ENCODE measurements around the gene GAS7.

The GAS7 gene

GRCh38 chr17:9958586-9959281 is 239.7 kb downstream of the GAS7 start:
- Histone ChIP-seq H3K9ac (ENCODE audit: low read length in 2 of 2) (peak overlapping the region in 1 of 2 donors; percentile 42), H3K27me3 (ENCODE audit: control insufficient read depth in 1 of 2, insufficient read depth in 2 of 2, low read length in 2 of 2) (peaks cover 8 to 13% of the 10 kb centered on the region in 2 donors), H3K4me3 (ENCODE audit: low read length in 2 of 2) (peak overlapping the region in 1 of 2 donors; percentile 47)

GRCh38 chr17:9957244-9957643 is 241.2 kb downstream of the GAS7 start:
- Histone ChIP-seq H3K36me3 (ENCODE audit: control insufficient read depth in 2 of 2, insufficient read depth in 2 of 2, low read length in 2 of 2) (no peaks in the 10 kb centered on the region), H3K9ac (ENCODE audit: low read length in 2 of 2) (no peak overlapping the region), H3K9me3 (ENCODE audit: control insufficient read depth in 2 of 2, low read length in 2 of 2) (no peaks in the 10 kb centered on the region), H3K4me3 (ENCODE audit: low read length in 2 of 2) (no peak overlapping the region), H3K27me3 (ENCODE audit: control insufficient read depth in 1 of 2, insufficient read depth in 2 of 2, low read length in 2 of 2) (peaks cover 8 to 13% of the 10 kb centered on the region in 2 donors), H3K4me1 (ENCODE audit: control insufficient read depth, insufficient read depth, low read length) (peaks cover 13% of the 10 kb centered on the region), H3K27ac (ENCODE audit: low read length) (no peak overlapping the region)

More at GRCh38 chr17:9958586-9959281, 239.7 kb downstream of the GAS7 start:
- Histone ChIP-seq H3K4me1 (ENCODE audit: control insufficient read depth, insufficient read depth, low read length) (peaks cover 13% of the 10 kb centered on the region), H3K36me3 (ENCODE audit: control insufficient read depth in 2 of 2, insufficient read depth in 2 of 2, low read length in 2 of 2) (no peaks in the 10 kb centered on the region), H3K27ac (ENCODE audit: low read length) (no peak overlapping the region), H3K9me3 (ENCODE audit: control insufficient read depth in 2 of 2, low read length in 2 of 2) (no peaks in the 10 kb centered on the region)

GRCh38 chr17:9956474-9957131 is 241.8 kb downstream of the GAS7 start:
- no peaks in the 10 kb centered on the region for H3K9me3 ChIP-seq (ENCODE audit: control insufficient read depth in 2 of 2, low read length in 2 of 2)
- H3K27ac ChIP-seq (ENCODE audit: low read length) = no peak overlapping the region
- H3K36me3 ChIP-seq (ENCODE audit: control insufficient read depth in 2 of 2, insufficient read depth in 2 of 2, low read length in 2 of 2) = no peaks in the 10 kb centered on the region
- H3K9ac ChIP-seq (ENCODE audit: low read length in 2 of 2) = no peak overlapping the region
- peaks cover 13% of the 10 kb centered on the region for H3K4me1 ChIP-seq (ENCODE audit: control insufficient read depth, insufficient read depth, low read length)
- H3K27me3 ChIP-seq (ENCODE audit: control insufficient read depth in 1 of 2, insufficient read depth in 2 of 2, low read length in 2 of 2) = peaks cover 8 to 13% of the 10 kb centered on the region in 2 donors
- H3K4me3 ChIP-seq (ENCODE audit: low read length in 2 of 2) = no peak overlapping the region

- Histone ChIP-seq H3K27me3 (ENCODE audit: control insufficient read depth in 1 of 2, insufficient read depth in 2 of 2, low read length in 2 of 2) (peaks cover 4 to 6% of the 10 kb centered on the region in 2 donors), H3K27ac (ENCODE audit: low read length) (no peak overlapping the region), H3K9me3 (ENCODE audit: control insufficient read depth in 2 of 2, low read length in 2 of 2) (no peaks in the 10 kb centered on the region), H3K36me3 (ENCODE audit: control insufficient read depth in 2 of 2, insufficient read depth in 2 of 2, low read length in 2 of 2) (no peaks in the 10 kb centered on the region), H3K9ac (ENCODE audit: low read length in 2 of 2) (no peak overlapping the region), H3K4me3 (ENCODE audit: low read length in 2 of 2) (no peak overlapping the region), H3K4me1 (ENCODE audit: control insufficient read depth, insufficient read depth, low read length) (peaks cover 3% of the 10 kb centered on the region)
Measured at GRCh38 chr17:9953492-9953891, 244.9 kb downstream of the GAS7 start.

- Histone ChIP-seq H3K4me1 (ENCODE audit: control insufficient read depth, insufficient read depth, low read length) (no peaks in the 10 kb centered on the region), H3K4me3 (ENCODE audit: low read length in 2 of 2) (no peak overlapping the region), H3K9me3 (ENCODE audit: control insufficient read depth in 2 of 2, low read length in 2 of 2) (no peaks in the 10 kb centered on the region), H3K36me3 (ENCODE audit: control insufficient read depth in 2 of 2, insufficient read depth in 2 of 2, low read length in 2 of 2) (no peaks in the 10 kb centered on the region), H3K27ac (ENCODE audit: low read length) (no peak overlapping the region), H3K27me3 (ENCODE audit: control insufficient read depth in 1 of 2, insufficient read depth in 2 of 2, low read length in 2 of 2) (peaks cover 0 to 3% of the 10 kb centered on the region in 2 donors), H3K9ac (ENCODE audit: low read length in 2 of 2) (no peak overlapping the region)
Measured at GRCh38 chr17:9951803-9952202, 246.6 kb downstream of the GAS7 start.

- H3K27me3 ChIP-seq (ENCODE audit: control insufficient read depth in 1 of 2, insufficient read depth in 2 of 2, low read length in 2 of 2) = no peaks in the 10 kb centered on the region
- H3K36me3 ChIP-seq (ENCODE audit: control insufficient read depth in 2 of 2, insufficient read depth in 2 of 2, low read length in 2 of 2) = no peaks in the 10 kb centered on the region
- no peak overlapping the region for H3K27ac ChIP-seq (ENCODE audit: low read length)
- no peak overlapping the region for H3K9ac ChIP-seq (ENCODE audit: low read length in 2 of 2)
- H3K4me3 ChIP-seq (ENCODE audit: low read length in 2 of 2) = no peak overlapping the region
- no peaks in the 10 kb centered on the region for H3K4me1 ChIP-seq (ENCODE audit: control insufficient read depth, insufficient read depth, low read length)
- no peaks in the 10 kb centered on the region for H3K9me3 ChIP-seq (ENCODE audit: control insufficient read depth in 2 of 2, low read length in 2 of 2)
Measured at GRCh38 chr17:9948928-9949327, 249.5 kb downstream of the GAS7 start.

- Histone ChIP-seq H3K27ac (ENCODE audit: low read length) (no peak overlapping the region), H3K4me1 (ENCODE audit: control insufficient read depth, insufficient read depth, low read length) (no peaks in the 10 kb centered on the region), H3K27me3 (ENCODE audit: control insufficient read depth in 1 of 2, insufficient read depth in 2 of 2, low read length in 2 of 2) (no peaks in the 10 kb centered on the region), H3K36me3 (ENCODE audit: control insufficient read depth in 2 of 2, insufficient read depth in 2 of 2, low read length in 2 of 2) (peaks cover 0 to 9% of the 10 kb centered on the region in 2 donors), H3K9ac (ENCODE audit: low read length in 2 of 2) (no peak overlapping the region), H3K4me3 (ENCODE audit: low read length in 2 of 2) (no peak overlapping the region), H3K9me3 (ENCODE audit: control insufficient read depth in 2 of 2, low read length in 2 of 2) (no peaks in the 10 kb centered on the region)
Measured at GRCh38 chr17:9944704-9945103, 253.7 kb downstream of the GAS7 start.

- peaks cover 0 to 7% of the 10 kb centered on the region in 2 donors for H3K9me3 ChIP-seq (ENCODE audit: control insufficient read depth in 2 of 2, low read length in 2 of 2)
- no peaks in the 10 kb centered on the region for H3K27me3 ChIP-seq (ENCODE audit: control insufficient read depth in 1 of 2, insufficient read depth in 2 of 2, low read length in 2 of 2)
- no peak overlapping the region for H3K9ac ChIP-seq (ENCODE audit: low read length in 2 of 2)
- peaks cover 7 to 16% of the 10 kb centered on the region in 2 donors for H3K36me3 ChIP-seq (ENCODE audit: control insufficient read depth in 2 of 2, insufficient read depth in 2 of 2, low read length in 2 of 2)
- no peak overlapping the region for H3K27ac ChIP-seq (ENCODE audit: low read length)
- no peak overlapping the region for H3K4me3 ChIP-seq (ENCODE audit: low read length in 2 of 2)
- no peaks in the 10 kb centered on the region for H3K4me1 ChIP-seq (ENCODE audit: control insufficient read depth, insufficient read depth, low read length)
Measured at GRCh38 chr17:9943343-9943742, 255.1 kb downstream of the GAS7 start.

GRCh38 chr17:9942885-9943284 is 255.5 kb downstream of the GAS7 start:
- no peaks in the 10 kb centered on the region for H3K27me3 ChIP-seq (ENCODE audit: control insufficient read depth in 1 of 2, insufficient read depth in 2 of 2, low read length in 2 of 2)
- H3K36me3 ChIP-seq (ENCODE audit: control insufficient read depth in 2 of 2, insufficient read depth in 2 of 2, low read length in 2 of 2) = peaks cover 7 to 16% of the 10 kb centered on the region in 2 donors

GRCh38 chr17:9941305-9941704 is 257.1 kb downstream of the GAS7 start:
- H3K27ac ChIP-seq (ENCODE audit: low read length) = no peak overlapping the region
- H3K4me3 ChIP-seq (ENCODE audit: low read length in 2 of 2) = no peak overlapping the region
- no peaks in the 10 kb centered on the region for H3K27me3 ChIP-seq (ENCODE audit: control insufficient read depth in 1 of 2, insufficient read depth in 2 of 2, low read length in 2 of 2)
- no peak overlapping the region for H3K9ac ChIP-seq (ENCODE audit: low read length in 2 of 2)
- H3K9me3 ChIP-seq (ENCODE audit: control insufficient read depth in 2 of 2, low read length in 2 of 2) = peaks cover 0 to 7% of the 10 kb centered on the region in 2 donors
- H3K36me3 ChIP-seq (ENCODE audit: control insufficient read depth in 2 of 2, insufficient read depth in 2 of 2, low read length in 2 of 2) = peaks cover 7 to 16% of the 10 kb centered on the region in 2 donors
- H3K4me1 ChIP-seq (ENCODE audit: control insufficient read depth, insufficient read depth, low read length) = no peaks in the 10 kb centered on the region

More at GRCh38 chr17:9942885-9943284, 255.5 kb downstream of the GAS7 start:
- peaks cover 0 to 7% of the 10 kb centered on the region in 2 donors for H3K9me3 ChIP-seq (ENCODE audit: control insufficient read depth in 2 of 2, low read length in 2 of 2)
- no peak overlapping the region for H3K4me3 ChIP-seq (ENCODE audit: low read length in 2 of 2)
- H3K4me1 ChIP-seq (ENCODE audit: control insufficient read depth, insufficient read depth, low read length) = no peaks in the 10 kb centered on the region
- no peak overlapping the region for H3K27ac ChIP-seq (ENCODE audit: low read length)
- no peak overlapping the region for H3K9ac ChIP-seq (ENCODE audit: low read length in 2 of 2)

GRCh38 chr17:9940841-9941240 is 257.6 kb downstream of the GAS7 start:
- Histone ChIP-seq H3K27ac (ENCODE audit: low read length) (no peak overlapping the region), H3K27me3 (ENCODE audit: control insufficient read depth in 1 of 2, insufficient read depth in 2 of 2, low read length in 2 of 2) (no peaks in the 10 kb centered on the region)

More at GRCh38 chr17:9940841-9941240, 257.6 kb downstream of the GAS7 start:
- Histone ChIP-seq H3K4me3 (ENCODE audit: low read length in 2 of 2) (no peak overlapping the region), H3K9ac (ENCODE audit: low read length in 2 of 2) (no peak overlapping the region), H3K4me1 (ENCODE audit: control insufficient read depth, insufficient read depth, low read length) (no peaks in the 10 kb centered on the region), H3K9me3 (ENCODE audit: control insufficient read depth in 2 of 2, low read length in 2 of 2) (peaks cover 0 to 7% of the 10 kb centered on the region in 2 donors), H3K36me3 (ENCODE audit: control insufficient read depth in 2 of 2, insufficient read depth in 2 of 2, low read length in 2 of 2) (peaks cover 7 to 16% of the 10 kb centered on the region in 2 donors)

Measured in stomach smooth muscle (tissue), 2 donors.